PC-9 (cell line): Measurements from ENCODE around the gene SEBOX. TPM values are rescaled to one million over a fixed set of nuclear protein-coding genes. Genes with fewer than 3 reads are reported as not detected.

Source experiments
- BruUV-seq: library from RNA; stranded (reverse); fragments of 400-500 nt; replicated peaks from 2 replicates; lab custom pipeline; 2021; lab: Mats Ljungman, UMichigan
- CTCF ChIA-PET: fragments of 300-600 bp; sonication (Branson Sonifier 250); formaldehyde crosslinking; loops from one replicate; lab custom pipeline; 2022; ENCODE audit warnings: antibody characterized with exemption; lab: Charles Lee
- POLR2A ChIA-PET: fragments of 300-600 bp; sonication (Branson Sonifier 250); formaldehyde crosslinking; loops from one replicate; lab custom pipeline; 2022; ENCODE audit warnings: antibody characterized with exemption; ENCODE audit not compliant: unreplicated experiment; lab: Charles Lee
- DNase-seq, 2 experiments: peaks; one replicate each; pipeline versions ENCODE4 v3.0.0 to v3.0.0-alpha.2; 2015 to 2022; ENCODE audit warnings: mixed read lengths in 1 of 2
- H2AFZ ChIP-seq: fragments of 200-600 bp; sonication (generic); 2 replicates; pipeline ENCODE4 v1.8.1; 2017; ENCODE audit warnings: antibody characterized with exemption
- H3F3A ChIP-seq: fragments of 200-600 bp; sonication (generic); 2 replicates; pipeline ENCODE4 v1.8.1; 2017; ENCODE audit warnings: antibody characterized with exemption, mild to moderate bottlenecking, low read depth; ENCODE audit not compliant: insufficient read depth
- H3K27ac ChIP-seq: fragments of 200-600 bp; sonication (generic); 2 replicates; pipeline ENCODE4 v1.6.1; 2016; ENCODE audit warnings: mixed run types
- H3K27me3 ChIP-seq: fragments of 200-600 bp; sonication (generic); 2 replicates; pipeline ENCODE4 v1.6.1; 2016; ENCODE audit warnings: low read depth, mixed run types; ENCODE audit not compliant: insufficient read depth
- H3K36me3 ChIP-seq: fragments of 200-600 bp; sonication (generic); 2 replicates; pipeline ENCODE4 v1.6.1; 2016; ENCODE audit warnings: low read depth, mixed run types
- H3K4me1 ChIP-seq: fragments of 200-600 bp; sonication (generic); replicated peaks from 2 replicates; pipeline ENCODE4 v1.6.1; 2016; ENCODE audit warnings: mixed run types; ENCODE audit not compliant: insufficient read depth
- H3K4me2 ChIP-seq: fragments of 200-600 bp; sonication (generic); 2 replicates; pipeline ENCODE4 v1.6.1; 2017; ENCODE audit warnings: mixed run types
- H3K4me3 ChIP-seq: fragments of 200-600 bp; sonication (generic); 2 replicates; pipeline ENCODE4 v1.6.1; 2016; ENCODE audit warnings: mixed run types
- H3K79me2 ChIP-seq: fragments of 200-600 bp; sonication (generic); 2 replicates; pipeline ENCODE4 v1.6.1; 2017; ENCODE audit warnings: low read depth, mixed run types
- H3K9me2 ChIP-seq: fragments of 200-600 bp; sonication (generic); 2 replicates; pipeline ENCODE4 v1.8.1; 2017; ENCODE audit warnings: mild to moderate bottlenecking; ENCODE audit not compliant: insufficient read depth
- H3K9me3 ChIP-seq: fragments of 200-600 bp; sonication (generic); 2 replicates; pipeline ENCODE4 v1.8.1; 2016; ENCODE audit warnings: low read depth; ENCODE audit not compliant: insufficient read depth
- H4K20me1 ChIP-seq: fragments of 200-600 bp; sonication (generic); 2 replicates; pipeline ENCODE4 v1.8.1; 2017; ENCODE audit not compliant: insufficient read depth
- EZH2 ChIP-seq: fragments of 200-600 bp; sonication (generic); IDR thresholded peaks from 2 replicates; pipeline ENCODE4 v1.8.0; 2017; ENCODE audit warnings: antibody characterized with exemption, low read depth
- intact Hi-C: fragments of 100-400 bp; cut with micrococcal nuclease; formaldehyde crosslinking; loops from one replicate; pipeline ENCODE4 v1.10.0; 2022; ENCODE audit not compliant: unreplicated experiment
- total RNA-seq: library from RNA; stranded (reverse); gene quantifications from 2 replicates; pipeline ENCODE4 v1.2.3, GENCODE V29; 2021
- TF ChIP-seq, protein P1 (sequence below): fragments of 200-600 bp; sonication (generic); conservative IDR thresholded peaks from 2 replicates; pipeline ENCODE4 v1.6.1; 2017; ENCODE audit warnings: mixed run types, antibody characterized with exemption, mild to moderate bottlenecking, moderate library complexity

Gene SEBOX
- total RNA-seq, 1 experiment from 2014 or later, result not detected

GRCh38 chr17:28368306-28368831 is 3.4 kb upstream of the SEBOX start:
- no peaks in the 10 kb centered on the region for H3K79me2 ChIP-seq
- H3K27ac ChIP-seq, result no peak overlapping the region
- peaks cover 18% of the 10 kb centered on the region for H3K4me1 ChIP-seq
- no peaks in the 10 kb centered on the region for H3K27me3 ChIP-seq
- DNase-seq, result no peak
- POLR2A ChIA-PET, result no interaction called here
- H3F3A ChIP-seq, result peaks cover 17% of the 10 kb centered on the region; the same call in 1 of the 2 replicates
- TF ChIP-seq, protein P1, sequence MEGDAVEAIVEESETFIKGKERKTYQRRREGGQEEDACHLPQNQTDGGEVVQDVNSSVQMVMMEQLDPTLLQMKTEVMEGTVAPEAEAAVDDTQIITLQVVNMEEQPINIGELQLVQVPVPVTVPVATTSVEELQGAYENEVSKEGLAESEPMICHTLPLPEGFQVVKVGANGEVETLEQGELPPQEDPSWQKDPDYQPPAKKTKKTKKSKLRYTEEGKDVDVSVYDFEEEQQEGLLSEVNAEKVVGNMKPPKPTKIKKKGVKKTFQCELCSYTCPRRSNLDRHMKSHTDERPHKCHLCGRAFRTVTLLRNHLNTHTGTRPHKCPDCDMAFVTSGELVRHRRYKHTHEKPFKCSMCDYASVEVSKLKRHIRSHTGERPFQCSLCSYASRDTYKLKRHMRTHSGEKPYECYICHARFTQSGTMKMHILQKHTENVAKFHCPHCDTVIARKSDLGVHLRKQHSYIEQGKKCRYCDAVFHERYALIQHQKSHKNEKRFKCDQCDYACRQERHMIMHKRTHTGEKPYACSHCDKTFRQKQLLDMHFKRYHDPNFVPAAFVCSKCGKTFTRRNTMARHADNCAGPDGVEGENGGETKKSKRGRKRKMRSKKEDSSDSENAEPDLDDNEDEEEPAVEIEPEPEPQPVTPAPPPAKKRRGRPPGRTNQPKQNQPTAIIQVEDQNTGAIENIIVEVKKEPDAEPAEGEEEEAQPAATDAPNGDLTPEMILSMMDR, result no peak
- no peak for TF ChIP-seq EZH2
- no peaks in the 10 kb centered on the region for H3K9me2 ChIP-seq
- intact Hi-C loops, result no loop called here
- H4K20me1 ChIP-seq, result no peaks in the 10 kb centered on the region; the same call in 1 of the 2 replicates
- CTCF ChIA-PET, result no interaction called here
- BruUV-seq, result no TSS peak
- 0 out of 2 replicates have a peak, but pooled peaks cover 4% of the 10 kb centered on the region for H3K36me3 ChIP-seq
- H3K4me3 ChIP-seq, result no peak overlapping the region
- no peak overlapping the region for H3K4me2 ChIP-seq
- no peaks in the 10 kb centered on the region for H3K9me3 ChIP-seq
- no peak overlapping the region for H2AFZ ChIP-seq

DNA sequence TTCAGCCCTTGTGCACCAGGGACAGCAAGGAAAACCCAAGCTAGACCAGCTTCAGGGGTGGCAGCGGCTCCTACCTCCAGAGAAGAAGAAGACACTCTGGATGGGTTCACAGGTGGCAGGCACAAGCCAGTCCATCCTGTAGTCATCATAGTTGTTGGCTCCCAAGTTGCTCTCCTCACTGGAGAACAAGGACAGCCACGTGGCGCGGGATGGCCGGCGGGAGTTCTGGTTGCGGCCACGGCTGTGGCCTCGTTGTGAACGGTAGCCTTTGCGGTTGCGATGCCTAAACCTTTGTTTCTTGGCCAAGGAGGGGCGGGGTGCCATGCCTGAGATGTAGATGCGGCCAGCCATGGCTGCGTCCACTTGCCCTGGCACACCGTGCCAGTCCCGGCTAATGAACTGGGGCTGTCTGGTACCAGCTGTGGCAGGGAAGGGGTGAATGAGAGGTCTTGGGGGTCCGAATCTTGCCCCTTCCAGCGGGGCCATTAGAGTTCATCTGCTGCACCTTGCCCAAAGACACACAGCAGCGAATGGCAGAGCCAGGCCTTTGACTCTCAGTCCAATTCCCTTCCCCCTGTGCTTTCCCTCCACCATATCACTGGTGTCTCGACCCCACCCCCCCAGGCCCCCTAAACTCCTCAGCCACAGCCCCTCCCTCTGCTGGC is 2.8 kb upstream of the SEBOX start:
- H3K27me3 ChIP-seq, result no peaks in the 10 kb centered on the region
- no TSS peak for BruUV-seq
- 0 out of 2 replicates have a peak, but pooled peaks cover 4% of the 10 kb centered on the region for H3K36me3 ChIP-seq
- H3K9me3 ChIP-seq, result no peaks in the 10 kb centered on the region
- H3F3A ChIP-seq, result peaks cover 17% of the 10 kb centered on the region; the same call in 1 of the 2 replicates
- H3K27ac ChIP-seq, result no peak overlapping the region
- H3K4me2 ChIP-seq, result no peak overlapping the region
- H3K79me2 ChIP-seq, result no peaks in the 10 kb centered on the region
- no peaks in the 10 kb centered on the region; the same call in 1 of the 2 replicates for H4K20me1 ChIP-seq
- POLR2A ChIA-PET, result interaction anchor here (0.7 kb wide), 1 partner anchor 151 kb away, joined by 7 read pairs; no protein-coding TSS in a partner anchor
- intact Hi-C loops, result no loop called here
- H2AFZ ChIP-seq, result no peak overlapping the region
- TF ChIP-seq, protein P1, result no peak
- no peak for TF ChIP-seq EZH2
- CTCF ChIA-PET, result no interaction called here
- DNase-seq, result no peak
- peaks cover 18% of the 10 kb centered on the region for H3K4me1 ChIP-seq
- H3K4me3 ChIP-seq, result no peak overlapping the region
- no peaks in the 10 kb centered on the region for H3K9me2 ChIP-seq

DNA sequence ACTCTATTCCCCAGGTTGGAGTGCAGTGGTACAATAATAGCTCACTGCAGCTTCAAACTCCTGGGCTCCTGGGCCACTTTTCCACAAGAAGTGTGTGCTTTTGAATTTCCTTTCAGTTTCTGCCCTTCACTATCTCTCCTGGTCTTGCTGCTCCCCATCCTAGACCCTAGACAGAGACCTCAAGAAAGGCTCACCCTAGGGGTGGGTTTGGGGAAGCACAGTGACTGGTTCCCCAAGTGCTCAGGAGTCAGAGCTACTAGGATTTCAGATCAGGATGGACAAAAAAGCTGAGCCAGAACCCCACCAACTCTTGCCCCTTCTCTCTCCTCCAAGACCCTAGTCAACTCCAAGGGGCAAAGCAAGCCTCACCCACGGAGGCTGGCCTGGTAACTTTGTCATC is 1.6 kb upstream of the SEBOX start:
- ChIA-PET CTCF (interaction anchor here (0.6 kb wide), 1 partner anchor 1565 kb away, joined by 6 read pairs; no protein-coding TSS in a partner anchor), POLR2A (no interaction called here)
- DNase-seq, result no peak
- Histone ChIP-seq H4K20me1 (no peaks in the 10 kb centered on the region; the same call in 1 of the 2 replicates), H2AFZ (no peak overlapping the region), H3K4me1 (peaks cover 18% of the 10 kb centered on the region), H3K9me3 (no peaks in the 10 kb centered on the region), H3K27me3 (no peaks in the 10 kb centered on the region), H3K27ac (no peak overlapping the region), H3K36me3 (0 out of 2 replicates have a peak, but pooled peaks cover 4% of the 10 kb centered on the region), H3K9me2 (no peaks in the 10 kb centered on the region), H3K79me2 (no peaks in the 10 kb centered on the region), H3F3A (peaks cover 17% of the 10 kb centered on the region; the same call in 1 of the 2 replicates), H3K4me3 (no peak overlapping the region), H3K4me2 (no peak overlapping the region)
- TF ChIP-seq, protein P1, result no peak
- TF ChIP-seq EZH2, result no peak
- no TSS peak for BruUV-seq
- intact Hi-C loops, result no loop called here
